Esophagus squamous epithelium (tissue), 4 donors: ENCODE results near the gene UBLCP1.

Experiments used
- CTCF ChIP-seq, 6 experiments: fragments of 450-650 bp in 4 of 6; fragments of 200-600 bp in 2 of 6; sonication (generic) in 2 of 6; IDR thresholded peaks; one replicate each; pipeline ENCODE4 v1.5.1; 2016 to 2019; ENCODE audit warnings: antibody characterized with exemption in 6 of 6, mild to moderate bottlenecking in 4 of 6, moderate library complexity in 4 of 6
- POLR2A ChIP-seq, 4 donors: fragments of 450-650 bp; IDR thresholded peaks; one replicate each; pipeline ENCODE4 v1.6.1; 2017; ENCODE audit warnings: antibody characterized with exemption in 4 of 4, mild to moderate bottlenecking in 4 of 4, moderate library complexity in 3 of 4

GRCh38 chr5:159215886-159216285 is 47.2 kb upstream of the UBLCP1 start:
- TF ChIP-seq POLR2A (IDR thresholded peaks at IDR 0.05) (no peak), CTCF (IDR thresholded peaks at IDR 0.05) (no peak)
